DOHH2 (cell line): Measurements from ENCODE around the gene EHD2.
"Not testable (repeated sequence)": the region's sequence is repeated elsewhere in the genome, so short reads cannot be mapped to it uniquely, and the experiment has no call there.

ENCODE experiments used
- H3F3A ChIP-seq: fragments of 200-600 bp; sonication (generic), shearing (Covaris generic); 2 replicates; pipeline ENCODE4 v1.6.0; 2016; ENCODE audit warnings: antibody characterized with exemption, mild to moderate bottlenecking; ENCODE audit not compliant: control insufficient read depth, insufficient read depth
- H3K27ac ChIP-seq: fragments of 200-600 bp; sonication (generic); 2 replicates; pipeline ENCODE4 v1.5.1; 2014; ENCODE audit warnings: low read depth, mild to moderate bottlenecking, low read length, moderate library complexity
- H3K27me3 ChIP-seq: fragments of 200-600 bp; sonication (generic); 2 replicates; pipeline ENCODE4 v1.6.1; 2014; ENCODE audit warnings: mild to moderate bottlenecking, low read length, mixed read lengths; ENCODE audit not compliant: control insufficient read depth
- H3K36me3 ChIP-seq: fragments of 200-600 bp; sonication (generic); 2 replicates; pipeline ENCODE4 v1.6.1; 2014; ENCODE audit warnings: mild to moderate bottlenecking, low read length, moderate library complexity, mixed read lengths; ENCODE audit not compliant: control insufficient read depth
- H3K4me1 ChIP-seq: fragments of 200-600 bp; sonication (generic); 2 replicates; pipeline ENCODE4 v1.6.1; 2014; ENCODE audit warnings: mild to moderate bottlenecking, low read length, mixed read lengths; ENCODE audit not compliant: control insufficient read depth
- H3K4me2 ChIP-seq: fragments of 200-600 bp; sonication (generic); 2 replicates; pipeline ENCODE4 v1.6.0; 2014; ENCODE audit warnings: mild to moderate bottlenecking, low read length, moderate library complexity
- H3K4me3 ChIP-seq: fragments of 200-600 bp; sonication (generic); 2 replicates; pipeline ENCODE4 v1.5.1; 2014; ENCODE audit warnings: mild to moderate bottlenecking, low read length, mixed read lengths
- H3K79me2 ChIP-seq: fragments of 200-600 bp; sonication (generic); 2 replicates; pipeline ENCODE4 v1.6.1; 2014; ENCODE audit warnings: mild to moderate bottlenecking, low read length, mixed read lengths; ENCODE audit not compliant: control insufficient read depth
- H3K9me2 ChIP-seq: fragments of 200-600 bp; sonication (generic); replicated peaks from 2 replicates; pipeline ENCODE4 v1.6.1; 2014; ENCODE audit warnings: mild to moderate bottlenecking, low read length, mixed read lengths; ENCODE audit not compliant: control insufficient read depth
- H3K9me3 ChIP-seq: fragments of 200-600 bp; sonication (generic); 2 replicates; pipeline ENCODE4 v1.6.1; 2014; ENCODE audit warnings: antibody characterized with exemption, low read length, mixed read lengths; ENCODE audit not compliant: control insufficient read depth, insufficient read depth
- H4K20me1 ChIP-seq: fragments of 200-600 bp; sonication (generic); 2 replicates; pipeline ENCODE4 v1.6.0; 2014; ENCODE audit warnings: low read depth, mild to moderate bottlenecking, antibody characterized with exemption, low read length, moderate library complexity; ENCODE audit not compliant: control insufficient read depth, insufficient read depth
- CTCF ChIP-seq: fragments of 200-600 bp; sonication (generic); IDR thresholded peaks from one replicate; pipeline ENCODE4 v1.5.1; 2014; ENCODE audit warnings: antibody characterized with exemption, mild to moderate bottlenecking, low read depth, low read length; ENCODE audit not compliant: poor library complexity, severe bottlenecking
- EZH2phosphoT487 ChIP-seq: fragments of 200-600 bp; sonication (generic); IDR thresholded peaks from 2 replicates; pipeline ENCODE4 v1.6.1; 2017; ENCODE audit warnings: borderline replicate concordance, mild to moderate bottlenecking, antibody characterized with exemption, low read length, moderate library complexity, mixed read lengths

EHD2 gene

GRCh38 chr19:47767349-47767748 is 54.1 kb downstream of the EHD2 start:
- Histone ChIP-seq H3K4me1 (peaks cover 5% of the 10 kb centered on the region; the same call in 1 of the 2 replicates), H3F3A (no peaks in the 10 kb centered on the region), H3K27ac (no peak overlapping the region), H3K9me2 (no peaks in the 10 kb centered on the region), H3K36me3 (no peaks in the 10 kb centered on the region), H3K9me3 (no peaks in the 10 kb centered on the region), H3K27me3 (no peaks in the 10 kb centered on the region; the same call in 1 of the 2 replicates), H3K4me2 (no peak overlapping the region), H3K4me3 (no peak overlapping the region), H4K20me1 (no peaks in the 10 kb centered on the region), H3K79me2 (no peaks in the 10 kb centered on the region)
- TF ChIP-seq CTCF (no peak), EZH2phosphoT487 (no peak)

GRCh38 chr19:47768604-47769003 is 55.4 kb downstream of the EHD2 start:
- H4K20me1 ChIP-seq, result no peaks in the 10 kb centered on the region
- no peaks in the 10 kb centered on the region for H3K9me3 ChIP-seq
- no peaks in the 10 kb centered on the region for H3K79me2 ChIP-seq
- H3K27me3 ChIP-seq, result no peaks in the 10 kb centered on the region; the same call in 1 of the 2 replicates
- no peaks in the 10 kb centered on the region for H3K9me2 ChIP-seq
- peaks cover 5% of the 10 kb centered on the region; the same call in 1 of the 2 replicates for H3K4me1 ChIP-seq
- H3K36me3 ChIP-seq, result no peaks in the 10 kb centered on the region
- H3K27ac ChIP-seq, result no peak overlapping the region
- H3K4me3 ChIP-seq, result no peak overlapping the region
- H3K4me2 ChIP-seq, result no peak overlapping the region
- TF ChIP-seq EZH2phosphoT487 (no peak), CTCF (no peak)
- no peaks in the 10 kb centered on the region for H3F3A ChIP-seq

- H3K79me2 ChIP-seq, result no peaks in the 10 kb centered on the region
- H3K9me3 ChIP-seq, result no peaks in the 10 kb centered on the region
- no peaks in the 10 kb centered on the region; the same call in 1 of the 2 replicates for H3K27me3 ChIP-seq
- no peaks in the 10 kb centered on the region for H4K20me1 ChIP-seq
- H3K4me3 ChIP-seq, result no peak overlapping the region
- H3K36me3 ChIP-seq, result no peaks in the 10 kb centered on the region
- peaks cover 5% of the 10 kb centered on the region; the same call in 1 of the 2 replicates for H3K4me1 ChIP-seq
- no peaks in the 10 kb centered on the region for H3F3A ChIP-seq
- H3K27ac ChIP-seq, result no peak overlapping the region
- TF ChIP-seq CTCF (no peak), EZH2phosphoT487 (no peak)
- no peaks in the 10 kb centered on the region for H3K9me2 ChIP-seq
- no peak overlapping the region for H3K4me2 ChIP-seq
These were observed 56.3 kb downstream of the EHD2 start for GRCh38 chr19:47769534-47769933.

GRCh38 chr19:47771291-47771690 is 58.1 kb downstream of the EHD2 start:
- not testable (repeated sequence) for H3K9me2 ChIP-seq, H3K36me3 ChIP-seq, H3K27me3 ChIP-seq, H3K4me2 ChIP-seq, H3K9me3 ChIP-seq, H3K79me2 ChIP-seq, H3K4me1 ChIP-seq, H3K4me3 ChIP-seq, H3K27ac ChIP-seq, H4K20me1 ChIP-seq, H3F3A ChIP-seq
